GM21576 (cell line): ENCODE results near the gene SLC27A4.
A peak's percentile ranks its signal among the peaks of the same experiment; 100 is the strongest.
"Not testable (repeated sequence)": the region's sequence is repeated elsewhere in the genome, so short reads cannot be mapped to it uniquely, and the experiment has no call there.

Source experiments
- ATAC-seq: cut with Tn5 transposase; IDR thresholded peaks from one replicate; pipeline ENCODE4 v1.9.1; 2021; ENCODE audit warnings: mild to moderate bottlenecking, moderate library complexity; ENCODE audit not compliant: unreplicated experiment

SLC27A4 gene

GRCh38 chr9:128323791-128324190, 16.5 kb upstream of the SLC27A4 start:
- no peak for ATAC-seq

DNA sequence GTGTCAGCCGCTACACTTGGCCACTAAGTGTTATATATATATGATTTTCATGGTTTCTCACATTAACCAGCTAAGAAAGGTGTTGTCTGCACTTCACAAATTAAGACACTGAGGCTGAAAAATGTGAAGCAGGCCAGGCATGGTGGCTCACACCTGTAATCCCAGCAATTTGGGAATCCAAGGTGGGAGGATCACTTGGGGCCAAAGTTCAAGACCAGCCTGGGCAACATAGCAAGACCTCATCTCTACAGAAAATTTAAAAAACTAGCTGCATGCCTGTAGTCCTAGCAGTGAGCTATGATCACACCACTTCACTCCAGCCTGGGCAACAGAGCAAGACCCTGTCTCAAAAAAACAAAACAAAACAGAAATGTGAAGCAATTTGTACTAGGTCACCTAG, 15.9 kb upstream of the SLC27A4 start:
- ATAC-seq, result no peak

DNA sequence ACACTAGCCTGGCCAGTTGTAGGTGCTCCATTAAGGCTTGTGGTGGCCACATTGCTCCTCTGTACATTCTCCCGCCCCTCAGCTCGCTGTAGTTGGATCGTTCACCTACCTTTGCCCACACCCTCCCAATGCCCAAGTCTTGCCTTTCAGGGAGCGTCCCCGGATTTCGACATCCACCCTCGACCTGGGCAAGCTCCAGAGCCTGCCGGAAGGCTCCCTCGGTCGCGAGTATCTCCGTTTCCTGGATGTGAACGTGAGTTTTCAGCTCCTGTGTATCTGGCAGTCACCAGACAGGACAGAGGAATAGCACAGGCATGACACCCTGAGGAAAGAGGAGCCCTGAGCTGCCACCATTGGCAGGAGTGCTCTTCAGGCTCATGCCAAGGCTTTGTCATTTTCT, 14.7 kb upstream of the SLC27A4 start:
- ATAC-seq, result no peak

DNA sequence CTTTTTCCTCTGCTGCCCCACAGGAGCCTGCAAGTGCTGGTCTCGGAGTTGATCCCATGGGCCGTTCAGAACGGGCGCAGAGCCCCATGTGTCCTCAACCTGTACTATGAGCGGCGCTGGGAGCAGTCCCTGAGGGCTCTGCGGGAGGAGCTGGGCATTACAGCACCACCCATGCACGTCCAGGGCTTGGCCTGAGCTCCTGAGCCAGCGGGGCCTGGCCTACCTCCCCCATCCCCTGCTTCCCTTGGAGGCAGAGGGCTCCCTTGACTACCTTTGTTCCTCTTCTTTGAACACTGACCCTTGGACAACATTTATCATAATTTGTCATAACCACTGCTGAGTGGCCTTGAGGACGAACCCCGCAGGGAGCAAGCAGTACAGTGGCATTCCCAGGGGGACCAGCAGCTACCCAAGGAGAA, 6.9 kb upstream of the SLC27A4 start:
- ATAC-seq, result no peak

DNA sequence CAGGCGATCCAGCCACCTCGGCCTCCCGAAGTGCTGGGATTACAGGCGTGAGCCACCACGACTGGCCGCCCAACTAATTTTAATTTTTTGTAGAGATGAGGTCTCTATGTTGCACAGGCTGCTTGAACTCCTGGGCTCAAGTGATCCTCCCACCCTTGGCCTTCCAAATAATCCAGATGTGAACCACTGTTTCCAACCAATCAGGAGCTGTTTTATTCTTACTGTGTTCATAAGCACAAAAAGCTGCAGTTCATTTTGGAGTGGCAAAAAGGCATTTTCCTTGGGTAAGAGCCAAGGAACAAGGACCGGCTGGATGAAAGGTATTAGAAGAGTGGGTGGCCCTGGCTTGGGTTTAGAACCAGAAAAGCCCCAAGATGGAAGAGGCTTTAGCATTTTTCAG, 5.2 kb upstream of the SLC27A4 start:
- ATAC-seq, result no peak

GRCh38 chr9:128335914-128336313, 4.4 kb upstream of the SLC27A4 start:
- ATAC-seq, result no peak

DNA sequence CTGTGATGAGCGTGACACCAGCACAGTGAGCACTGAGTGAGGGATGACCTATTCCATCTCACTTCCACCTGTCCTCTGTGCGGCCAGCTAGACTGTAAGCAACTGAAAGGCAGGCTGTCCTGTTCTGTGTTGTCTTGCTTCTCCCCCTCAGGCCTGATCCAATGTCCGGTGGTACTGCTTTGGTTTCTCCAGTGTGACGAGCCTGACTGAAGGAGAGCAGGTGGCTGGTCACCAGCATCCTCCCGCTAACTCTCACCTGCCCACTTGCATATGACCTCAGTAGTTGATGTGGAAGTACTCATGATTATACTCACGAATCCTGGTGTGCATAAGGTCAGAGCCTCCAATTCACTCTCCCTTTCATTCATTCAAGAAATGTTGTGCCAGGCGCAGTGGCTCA, 2.4 kb upstream of the SLC27A4 start:
- ATAC-seq, result no peak

GRCh38 chr9:128338852-128339614, 1.3 kb upstream of the SLC27A4 start:
- not testable (repeated sequence) for ATAC-seq

GRCh38 chr9:128340691-128341434, 536 bp downstream of the SLC27A4 start:
- ATAC-seq, result peak; percentile 4

- no peak for ATAC-seq
Observed at GRCh38 chr9:128341435-128341849, 1.1 kb downstream of the SLC27A4 start.

DNA sequence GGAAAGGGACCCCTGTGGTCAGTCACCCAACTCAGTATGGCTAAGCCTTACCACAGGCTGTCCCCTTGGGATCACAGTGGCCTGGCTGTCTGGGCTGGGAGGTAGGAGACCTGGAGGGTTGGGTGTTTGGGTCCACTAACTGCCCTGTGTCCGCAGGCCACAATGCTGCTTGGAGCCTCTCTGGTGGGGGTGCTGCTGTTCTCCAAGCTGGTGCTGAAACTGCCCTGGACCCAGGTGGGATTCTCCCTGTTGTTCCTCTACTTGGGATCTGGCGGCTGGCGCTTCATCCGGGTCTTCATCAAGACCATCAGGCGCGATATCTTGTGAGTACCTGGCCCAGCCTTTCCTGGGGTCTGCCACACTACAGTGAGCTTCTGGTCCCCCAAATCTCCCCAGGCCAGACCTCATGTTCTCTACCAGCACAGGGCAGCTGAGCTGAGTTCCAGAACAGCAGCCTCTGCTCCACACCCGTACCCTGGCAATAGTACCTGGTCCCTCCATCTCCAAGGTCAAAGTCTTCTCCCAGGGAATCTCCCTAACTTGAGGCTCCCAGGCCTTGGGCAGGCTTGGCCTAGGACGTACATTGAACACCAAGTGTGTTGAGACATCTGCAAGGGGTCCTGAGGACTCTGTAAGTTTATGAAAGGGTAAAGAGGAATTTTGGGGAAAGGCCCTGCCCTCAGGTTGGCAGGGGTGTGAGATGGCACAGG, 2.8 kb downstream of the SLC27A4 start:
- no peak for ATAC-seq

GRCh38 chr9:128343855-128344254, 3.5 kb downstream of the SLC27A4 start:
- no peak for ATAC-seq

DNA sequence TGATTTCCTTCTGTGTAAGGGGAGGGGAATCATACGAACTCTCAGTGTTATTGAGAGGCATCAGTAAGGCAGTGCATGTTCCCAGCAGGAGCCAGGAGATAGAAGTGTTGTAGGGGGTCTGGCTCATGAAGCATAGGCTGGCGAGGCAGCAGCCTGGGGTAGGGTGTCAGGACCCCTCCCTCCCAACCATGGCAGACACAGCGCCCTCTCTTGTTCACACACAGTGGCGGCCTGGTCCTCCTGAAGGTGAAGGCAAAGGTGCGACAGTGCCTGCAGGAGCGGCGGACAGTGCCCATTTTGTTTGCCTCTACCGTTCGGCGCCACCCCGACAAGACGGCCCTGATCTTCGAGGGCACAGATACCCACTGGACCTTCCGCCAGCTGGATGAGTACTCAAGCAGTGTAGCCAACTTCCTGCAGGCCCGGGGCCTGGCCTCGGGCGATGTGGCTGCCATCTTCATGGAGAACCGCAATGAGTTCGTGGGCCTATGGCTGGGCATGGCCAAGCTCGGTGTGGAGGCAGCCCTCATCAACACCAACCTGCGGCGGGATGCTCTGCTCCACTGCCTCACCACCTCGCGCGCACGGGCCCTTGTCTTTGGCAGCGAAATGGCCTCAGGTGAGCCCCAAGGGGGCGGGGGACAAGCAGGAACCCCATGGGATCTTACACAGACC, 4.7 kb downstream of the SLC27A4 start:
- no peak for ATAC-seq

DNA sequence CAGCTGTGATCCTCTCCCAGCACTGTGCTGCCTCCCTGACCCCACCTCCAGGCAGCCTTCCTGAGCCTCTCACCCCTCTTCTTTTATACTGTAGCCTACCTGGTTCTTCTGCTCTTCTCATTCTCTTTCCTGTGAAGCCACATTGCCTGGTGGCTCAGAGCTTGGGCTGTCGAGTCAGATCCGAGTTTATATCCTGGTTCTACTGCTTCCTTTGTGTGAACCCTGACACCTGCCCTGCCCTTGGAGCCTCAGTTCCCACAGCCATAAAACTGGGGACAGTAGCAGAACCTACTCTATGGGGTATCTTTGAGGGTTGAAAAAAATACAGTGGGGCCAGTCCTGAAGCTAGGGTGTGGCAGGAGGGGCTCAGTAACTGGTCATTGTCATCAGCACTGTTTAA, 8.8 kb downstream of the SLC27A4 start:
- ATAC-seq, result no peak

GRCh38 chr9:128349772-128350171, 9.4 kb downstream of the SLC27A4 start:
- ATAC-seq, result no peak

DNA sequence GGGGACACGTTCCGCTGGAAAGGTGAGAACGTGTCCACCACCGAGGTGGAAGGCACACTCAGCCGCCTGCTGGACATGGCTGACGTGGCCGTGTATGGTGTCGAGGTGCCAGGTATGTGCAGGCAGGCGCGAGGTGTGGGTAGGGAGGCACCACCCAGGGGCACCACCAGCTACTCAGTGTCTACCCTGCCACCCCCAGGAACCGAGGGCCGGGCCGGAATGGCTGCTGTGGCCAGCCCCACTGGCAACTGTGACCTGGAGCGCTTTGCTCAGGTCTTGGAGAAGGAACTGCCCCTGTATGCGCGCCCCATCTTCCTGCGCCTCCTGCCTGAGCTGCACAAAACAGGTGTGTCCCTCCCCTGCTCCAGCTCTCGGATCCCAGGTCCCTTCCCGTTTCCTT, 15.1 kb downstream of the SLC27A4 start:
- no peak for ATAC-seq

- no peak for ATAC-seq
Observed at GRCh38 chr9:128358090-128358489, 17.8 kb downstream of the SLC27A4 start.

DNA sequence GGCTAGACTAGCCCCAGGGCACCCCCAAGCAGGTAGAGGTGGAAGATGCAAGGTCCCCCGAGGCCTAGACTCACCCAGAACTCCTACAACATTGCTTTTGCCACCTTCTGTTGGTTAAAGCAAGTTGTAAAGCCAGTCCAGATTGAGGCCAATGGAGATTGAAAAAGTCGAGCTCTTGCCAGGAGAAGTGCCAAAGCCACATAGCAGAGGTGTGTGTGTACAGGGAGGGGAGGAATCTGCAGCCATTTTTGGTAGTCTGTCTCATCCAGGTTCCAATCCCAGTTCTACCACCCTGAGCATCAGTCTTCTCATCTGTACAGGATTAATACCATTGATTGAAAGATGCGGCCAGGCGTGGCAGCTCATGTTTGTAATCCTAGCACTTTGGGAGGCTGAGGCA, 18.5 kb downstream of the SLC27A4 start:
- ATAC-seq, result no peak

GRCh38 chr9:128360826-128361225, 20.5 kb downstream of the SLC27A4 start:
- ATAC-seq, result no peak

- ATAC-seq, result no peak
Observed at GRCh38 chr9:128361296-128361985, 21.1 kb downstream of the SLC27A4 start.
